NCI-H146 treated with DMSO at 0.1 percent for 48 hours (cell line): Measurements from ENCODE around the gene ABCD1.
"Not testable (repeated sequence)": the region's sequence is repeated elsewhere in the genome, so short reads cannot be mapped to it uniquely, and the experiment has no call there.

Experiments used
- DNase-seq: peaks from one replicate; lab custom pipeline; 2025; ENCODE audit not compliant: unreplicated experiment; lab: John Stamatoyannopoulos, UW

The ABCD1 gene

GRCh38 chrX:153707406-153707805 is 17.2 kb upstream of the ABCD1 start:
- DNase-seq = no peak

GRCh38 chrX:153708415-153708814 is 16.2 kb upstream of the ABCD1 start:
- DNase-seq = no peak

GRCh38 chrX:153709726-153710674 is 14.7 kb upstream of the ABCD1 start:
- DNase-seq = no peak

GRCh38 chrX:153714256-153714655 is 10.4 kb upstream of the ABCD1 start:
- DNase-seq = no peak

- DNase-seq = no peak
Measured at GRCh38 chrX:153717445-153717844, 7.2 kb upstream of the ABCD1 start.

- no peak for DNase-seq
Measured at GRCh38 chrX:153719238-153719637, 5.4 kb upstream of the ABCD1 start.

- DNase-seq = no peak
Measured at GRCh38 chrX:153719701-153720100, 5.0 kb upstream of the ABCD1 start.

- no peak for DNase-seq
Measured at GRCh38 chrX:153722704-153723350, 1.8 kb upstream of the ABCD1 start.

GRCh38 chrX:153723351-153724251 is 1.1 kb upstream of the ABCD1 start:
- peak; percentile 47 for DNase-seq

- no peak for DNase-seq
Measured at GRCh38 chrX:153725039-153725831, 579 bp downstream of the ABCD1 start.

GRCh38 chrX:153725832-153726285 is 1.2 kb downstream of the ABCD1 start:
- DNase-seq = no peak

- peak; percentile 44 for DNase-seq
Measured at GRCh38 chrX:153726286-153727122, 1.8 kb downstream of the ABCD1 start.

GRCh38 chrX:153727123-153727931 is 2.7 kb downstream of the ABCD1 start:
- DNase-seq = no peak

- no peak for DNase-seq
Measured at GRCh38 chrX:153728095-153728494, 3.4 kb downstream of the ABCD1 start.

- no peak for DNase-seq
Measured at GRCh38 chrX:153728951-153729631, 4.4 kb downstream of the ABCD1 start.

GRCh38 chrX:153730115-153730514 is 5.5 kb downstream of the ABCD1 start:
- DNase-seq = not testable (repeated sequence)

- no peak for DNase-seq
Measured at GRCh38 chrX:153731117-153731844, 6.6 kb downstream of the ABCD1 start.
